CD4-positive, alpha-beta T cell treated with Interferon gamma for 1 hour (primary cell): Measurements from ENCODE around the gene TNFAIP8L3.

ENCODE experiments used
- DNase-seq: peaks from one replicate; pipeline ENCODE4 v3.0.0-alpha.2; 2020

The TNFAIP8L3 gene

GRCh38 chr15:51089041-51089440 is 5.7 kb downstream of the TNFAIP8L3 start:
- DNase-seq = no peak

GRCh38 chr15:51088585-51088984 is 6.1 kb downstream of the TNFAIP8L3 start:
- no peak for DNase-seq

GRCh38 chr15:51087513-51087912 is 7.2 kb downstream of the TNFAIP8L3 start:
- no peak for DNase-seq

- no peak for DNase-seq
Measured at GRCh38 chr15:51086409-51086808, 8.3 kb downstream of the TNFAIP8L3 start.

DNA sequence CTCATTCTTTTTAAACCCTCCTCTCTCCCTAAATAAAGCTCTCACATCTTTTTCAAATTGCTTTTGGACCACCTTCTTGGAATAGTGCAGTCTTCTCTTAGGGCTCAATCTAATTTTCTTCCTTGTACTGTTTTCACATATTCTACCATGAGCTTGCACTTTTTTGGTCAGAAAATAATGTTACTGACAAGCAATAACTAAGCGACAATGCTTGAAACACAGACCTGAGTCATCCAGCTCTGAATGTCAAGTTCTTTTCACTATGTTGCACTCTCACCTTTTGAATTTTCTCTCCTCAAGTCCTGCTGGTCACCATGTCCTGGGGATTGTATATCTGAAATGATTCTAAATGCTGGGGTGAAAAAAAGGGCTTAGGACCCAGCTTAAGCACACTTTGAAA is 8.9 kb downstream of the TNFAIP8L3 start:
- no peak for DNase-seq

GRCh38 chr15:51083641-51084166 is 11.0 kb downstream of the TNFAIP8L3 start:
- no peak for DNase-seq

- no peak for DNase-seq
Measured at GRCh38 chr15:51082246-51082645, 12.5 kb downstream of the TNFAIP8L3 start.

- DNase-seq = no peak
Measured at GRCh38 chr15:51080286-51080685, 14.4 kb downstream of the TNFAIP8L3 start.

DNA sequence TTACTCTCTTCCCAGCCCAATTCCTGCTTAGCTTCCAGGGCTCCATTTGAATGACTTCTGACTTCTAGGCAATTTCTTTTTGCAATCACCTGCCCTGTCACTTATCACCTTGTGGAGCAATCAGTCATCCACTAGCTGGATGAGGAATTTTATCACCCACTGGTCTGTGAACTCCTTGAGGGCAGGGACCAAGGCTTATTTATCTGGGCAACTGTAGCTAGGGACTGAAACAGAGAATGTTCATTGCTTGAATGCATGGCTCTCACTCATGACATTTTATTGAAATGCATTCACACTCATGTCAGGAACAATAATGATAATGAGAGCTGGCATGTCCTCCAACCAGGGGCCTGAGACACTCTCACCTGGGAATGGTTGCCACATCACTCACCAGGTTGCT is 15.5 kb downstream of the TNFAIP8L3 start:
- DNase-seq = no peak

- peak; percentile 76 for DNase-seq
Measured at GRCh38 chr15:51077221-51078153, 17.2 kb downstream of the TNFAIP8L3 start.

- no peak for DNase-seq
Measured at GRCh38 chr15:51076524-51077220, 18.0 kb downstream of the TNFAIP8L3 start.

GRCh38 chr15:51075826-51076523 is 18.7 kb downstream of the TNFAIP8L3 start:
- DNase-seq = peak; percentile 22

- DNase-seq = no peak
Measured at GRCh38 chr15:51075364-51075763, 19.3 kb downstream of the TNFAIP8L3 start.

DNA sequence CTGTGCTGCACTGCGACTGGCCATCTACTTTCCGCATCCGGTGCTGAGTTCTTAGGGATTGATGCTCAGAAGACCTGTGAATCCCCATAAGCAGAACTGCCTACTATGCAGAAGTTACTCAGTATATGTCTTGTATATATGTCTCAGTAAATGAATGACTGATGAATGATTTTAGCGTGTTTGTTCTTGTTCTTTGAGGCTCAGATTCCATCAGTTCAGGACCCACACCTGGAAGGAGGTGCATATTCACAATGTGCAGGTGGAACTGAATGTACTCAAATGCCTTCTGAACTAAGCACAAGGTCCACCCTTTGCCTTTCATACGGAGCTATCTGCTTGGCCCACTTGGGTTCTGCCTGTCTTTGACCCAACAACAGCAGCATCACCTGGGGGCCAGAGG is 19.8 kb downstream of the TNFAIP8L3 start:
- DNase-seq = no peak

- no peak for DNase-seq
Measured at GRCh38 chr15:51071578-51071977, 23.1 kb downstream of the TNFAIP8L3 start.

- DNase-seq = no peak
Measured at GRCh38 chr15:51069983-51070382, 24.7 kb downstream of the TNFAIP8L3 start.

DNA sequence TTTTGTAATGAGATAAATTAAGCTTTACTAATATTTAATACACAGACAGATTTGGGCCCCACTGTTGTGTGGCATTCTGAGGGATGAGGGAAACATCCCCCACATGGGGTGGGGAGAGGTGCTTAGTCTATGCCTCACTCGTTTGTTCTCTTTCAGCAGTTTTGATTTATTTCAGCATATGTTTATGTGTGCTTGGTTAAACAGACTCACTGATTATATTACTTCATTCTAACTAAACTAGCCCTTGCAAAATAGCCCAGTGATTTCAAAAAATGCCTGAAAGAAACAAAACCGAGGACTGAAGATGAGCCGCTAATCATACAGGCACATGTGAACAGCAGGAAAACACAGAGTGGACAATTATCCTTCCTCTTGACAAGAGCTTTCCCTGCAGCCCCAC is 27.2 kb downstream of the TNFAIP8L3 start:
- DNase-seq = no peak

DNA sequence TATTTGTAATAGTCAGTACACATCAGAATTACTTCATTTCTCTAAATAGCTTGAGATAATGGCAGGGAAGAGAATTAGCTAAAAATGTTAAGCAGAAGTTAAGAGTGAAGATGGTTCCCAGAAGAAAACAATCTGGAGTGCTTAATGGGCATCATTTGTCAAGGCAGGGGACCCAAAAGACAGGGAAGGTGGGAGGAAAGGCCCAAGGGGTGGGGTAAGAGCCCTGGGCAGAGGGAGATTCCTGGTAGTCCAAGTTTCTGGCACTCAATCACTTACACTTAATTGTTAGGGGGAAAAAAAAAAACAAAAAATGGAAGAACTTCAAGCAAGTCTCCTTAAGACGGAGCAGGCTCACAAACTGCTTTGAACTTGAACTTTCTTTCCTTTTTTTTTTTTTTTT is 28.9 kb downstream of the TNFAIP8L3 start:
- DNase-seq = no peak

DNA sequence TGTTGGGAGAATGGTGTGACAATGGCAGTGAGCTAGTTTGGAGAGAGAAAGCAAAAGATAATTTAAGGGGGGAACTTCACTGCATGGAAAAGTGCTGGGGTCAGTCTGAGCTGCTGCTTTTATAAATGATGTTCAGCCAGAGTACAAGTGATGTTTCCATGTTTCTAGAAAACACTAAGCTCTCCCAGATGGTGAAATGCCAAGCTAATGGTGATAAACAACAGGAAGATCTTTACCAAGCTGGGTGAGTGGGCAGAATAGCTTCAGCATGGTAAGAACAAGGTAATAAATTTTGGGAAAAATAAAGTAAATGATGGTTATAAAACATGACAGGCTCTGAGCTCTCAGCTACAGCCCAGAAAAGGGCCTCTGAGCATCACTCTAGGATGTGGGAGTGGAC is 29.4 kb downstream of the TNFAIP8L3 start:
- DNase-seq = no peak

DNA sequence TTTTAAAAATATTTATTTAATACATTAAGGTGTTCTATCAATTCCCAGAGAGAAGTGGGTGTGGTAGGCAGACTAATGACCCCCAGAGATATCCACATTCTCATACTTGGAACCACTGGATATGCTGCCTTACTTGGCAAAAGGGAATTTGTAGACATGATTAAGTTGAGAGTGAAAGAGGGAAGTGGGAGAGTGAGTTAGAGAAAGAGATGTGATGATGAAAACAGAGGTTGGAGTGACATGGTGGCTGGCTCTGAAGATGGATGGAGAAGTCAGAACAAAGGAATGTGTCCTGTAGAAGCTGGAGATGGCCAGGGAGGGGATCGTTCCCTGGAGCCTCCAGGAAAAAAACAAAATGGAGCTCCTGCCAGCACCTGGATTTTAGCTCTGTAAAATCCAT is 32.0 kb downstream of the TNFAIP8L3 start:
- DNase-seq = no peak

- DNase-seq = no peak
Measured at GRCh38 chr15:51060030-51060673, 34.6 kb downstream of the TNFAIP8L3 start.

DNA sequence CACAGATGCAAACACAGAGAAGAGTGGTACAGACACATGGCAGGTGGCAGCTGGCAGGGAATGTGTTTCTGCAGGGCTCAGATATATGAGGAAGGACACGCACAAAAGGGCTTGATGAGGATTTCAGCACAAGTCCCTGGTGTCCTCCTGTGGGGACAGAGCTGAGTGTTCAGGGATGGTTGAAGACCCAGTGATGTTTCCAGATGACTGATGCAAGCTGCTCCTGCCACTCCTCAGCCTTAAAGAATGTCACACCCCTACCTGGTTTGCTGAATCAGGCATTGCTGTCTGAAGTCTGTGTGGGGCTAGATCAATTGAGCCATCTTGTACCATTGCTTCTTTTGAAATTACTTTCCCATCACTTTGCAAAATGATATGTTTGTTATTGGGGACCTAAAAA is 40.2 kb downstream of the TNFAIP8L3 start:
- DNase-seq = no peak

- no peak for DNase-seq
Measured at GRCh38 chr15:51053571-51053970, 41.1 kb downstream of the TNFAIP8L3 start.
